ENCODE results near the gene GLRX3. TPM values are rescaled to one million over a fixed set of nuclear protein-coding genes. Genes with fewer than 3 reads are reported as not detected.

Gene GLRX3
- total RNA-seq, 2 donors from 2014 or later: 38.9 to 49.5 TPM

DNA sequence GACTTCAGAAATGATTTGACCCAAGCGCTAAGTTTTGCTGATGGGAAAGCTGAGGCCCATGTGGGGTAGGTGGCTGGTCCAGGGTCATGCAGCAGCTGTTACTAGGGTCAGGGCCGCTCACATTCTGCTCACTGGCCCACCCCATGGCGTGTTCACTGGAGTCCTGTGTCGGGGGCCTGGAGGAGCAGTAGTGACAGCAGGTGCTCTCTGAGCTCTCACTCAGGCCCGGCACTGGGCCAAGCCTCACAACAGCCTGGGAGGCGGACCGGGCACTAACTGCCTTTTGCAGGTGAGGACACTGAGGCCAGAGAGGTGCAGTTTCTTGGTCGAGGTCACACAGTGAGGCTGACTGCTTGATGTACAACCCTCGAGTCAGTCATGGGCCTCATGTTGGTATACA lies 82.7 kb downstream of the GLRX3 start:
- Histone ChIP-seq H3K27ac (no peak overlapping the region), H3K9me3 (no peaks in the 10 kb centered on the region), H3K4me3 (no peak overlapping the region), H3K4me1 (no peaks in the 10 kb centered on the region), H3K36me3 (no peaks in the 10 kb centered on the region), H3K27me3 (no peaks in the 10 kb centered on the region)
- TF ChIP-seq, protein P1, sequence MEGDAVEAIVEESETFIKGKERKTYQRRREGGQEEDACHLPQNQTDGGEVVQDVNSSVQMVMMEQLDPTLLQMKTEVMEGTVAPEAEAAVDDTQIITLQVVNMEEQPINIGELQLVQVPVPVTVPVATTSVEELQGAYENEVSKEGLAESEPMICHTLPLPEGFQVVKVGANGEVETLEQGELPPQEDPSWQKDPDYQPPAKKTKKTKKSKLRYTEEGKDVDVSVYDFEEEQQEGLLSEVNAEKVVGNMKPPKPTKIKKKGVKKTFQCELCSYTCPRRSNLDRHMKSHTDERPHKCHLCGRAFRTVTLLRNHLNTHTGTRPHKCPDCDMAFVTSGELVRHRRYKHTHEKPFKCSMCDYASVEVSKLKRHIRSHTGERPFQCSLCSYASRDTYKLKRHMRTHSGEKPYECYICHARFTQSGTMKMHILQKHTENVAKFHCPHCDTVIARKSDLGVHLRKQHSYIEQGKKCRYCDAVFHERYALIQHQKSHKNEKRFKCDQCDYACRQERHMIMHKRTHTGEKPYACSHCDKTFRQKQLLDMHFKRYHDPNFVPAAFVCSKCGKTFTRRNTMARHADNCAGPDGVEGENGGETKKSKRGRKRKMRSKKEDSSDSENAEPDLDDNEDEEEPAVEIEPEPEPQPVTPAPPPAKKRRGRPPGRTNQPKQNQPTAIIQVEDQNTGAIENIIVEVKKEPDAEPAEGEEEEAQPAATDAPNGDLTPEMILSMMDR (IDR thresholded peaks at IDR 0.05): no peak
- no peak for DNase-seq (ENCODE audit: low spot score)

DNA sequence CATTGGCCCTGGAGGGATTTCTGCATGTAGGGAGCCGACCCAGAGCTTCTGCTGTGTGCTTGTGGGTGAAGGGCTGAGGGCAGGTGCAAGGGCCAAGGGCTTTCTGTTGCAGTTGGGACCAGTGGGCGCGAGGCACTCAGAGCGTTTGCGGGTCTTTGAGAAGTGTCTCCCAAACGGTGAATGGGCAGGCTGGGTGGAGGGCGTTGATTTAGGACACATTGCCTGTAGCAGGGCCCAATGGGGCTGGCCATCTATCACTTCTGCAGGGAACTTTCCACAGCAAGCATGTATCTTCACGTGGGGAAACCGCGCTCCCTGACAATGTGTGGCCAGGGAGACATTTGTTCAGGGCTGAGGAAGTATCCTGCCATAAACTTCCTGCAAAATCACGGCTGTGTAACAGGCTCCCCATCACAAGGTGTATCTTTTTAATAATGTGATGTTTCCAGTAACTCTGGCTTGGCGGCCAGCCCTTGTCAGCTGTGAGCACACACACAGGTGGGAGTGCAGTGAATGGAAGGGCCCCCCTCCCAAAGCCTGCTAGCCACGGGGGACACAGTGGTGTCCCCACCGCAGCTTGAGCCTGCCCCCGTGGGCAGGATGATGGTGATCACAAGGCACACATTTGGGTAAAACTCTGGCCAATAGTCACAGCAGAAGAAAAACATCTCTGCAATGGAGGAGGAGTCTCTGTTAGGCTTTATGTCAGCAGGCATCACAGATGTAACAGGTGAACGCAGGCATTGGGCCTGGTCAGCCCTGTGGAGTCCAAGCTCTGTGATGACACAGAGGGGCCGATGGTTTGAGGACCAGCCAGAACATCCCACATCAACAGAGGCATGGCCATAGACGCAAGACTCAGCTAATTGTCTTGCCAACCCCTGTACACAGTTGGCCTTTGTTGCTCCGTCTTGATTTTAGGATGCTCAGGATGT lies 84.3 kb downstream of the GLRX3 start:
- TF ChIP-seq, protein P1 (IDR thresholded peaks at IDR 0.05): no peak

DNA sequence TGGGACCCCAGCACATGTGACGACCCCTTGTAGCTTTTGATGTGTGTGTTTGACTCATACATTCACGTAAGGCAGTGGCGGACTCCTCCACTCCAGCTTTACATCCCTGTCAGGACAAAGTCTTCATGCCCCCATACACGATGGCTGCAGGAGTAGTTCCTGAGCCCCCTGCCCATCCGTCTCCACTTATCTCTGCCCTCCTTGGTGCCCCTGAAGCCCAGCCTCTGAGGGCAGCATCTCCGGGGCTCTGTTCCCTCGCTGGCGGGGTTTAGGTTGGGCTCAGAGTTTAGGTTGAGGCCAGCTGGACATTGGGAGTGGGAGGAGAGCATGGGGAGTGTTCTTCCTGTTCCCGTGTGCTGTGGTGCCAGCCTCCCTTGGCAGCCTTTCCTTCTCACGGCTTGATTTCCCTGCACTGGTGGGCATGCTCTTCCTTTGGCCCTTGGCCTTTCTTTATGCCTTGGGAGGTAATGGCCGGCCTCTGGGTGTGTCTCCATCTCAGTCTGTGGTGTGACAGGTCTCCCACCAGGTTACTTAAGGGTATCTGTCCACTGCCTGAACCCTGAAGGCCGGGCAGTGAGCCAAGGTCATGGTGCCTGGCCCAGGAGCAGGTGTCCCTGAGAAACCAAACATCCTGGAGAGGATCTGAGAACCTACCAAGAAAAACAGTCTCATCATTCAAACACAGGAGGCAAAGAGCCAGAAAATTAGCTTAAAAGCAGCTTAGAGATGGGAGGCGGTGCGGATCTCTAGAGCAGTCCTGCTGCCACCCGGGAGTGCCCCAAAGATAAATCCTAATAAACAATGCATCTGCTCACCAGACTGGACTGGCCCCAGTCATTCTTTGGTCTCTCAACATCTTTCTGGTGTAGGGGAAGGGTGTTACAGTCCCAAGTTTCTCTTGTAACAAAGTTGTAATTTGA lies 85.5 kb downstream of the GLRX3 start:
- DNase-seq (ENCODE audit: low spot score): no peak
- TF ChIP-seq, protein P1 (IDR thresholded peaks at IDR 0.05): no peak
- Histone ChIP-seq H3K9me3 (peaks cover 0 to under 1% of the 10 kb centered on the region in 2 donors), H3K36me3 (no peaks in the 10 kb centered on the region), H3K27me3 (no peaks in the 10 kb centered on the region), H3K4me3 (no peak overlapping the region), H3K4me1 (no peaks in the 10 kb centered on the region), H3K27ac (no peak overlapping the region)

More for the DNA sequence above, 84.3 kb downstream of the GLRX3 start:
- H3K4me1 ChIP-seq: no peaks in the 10 kb centered on the region
- no peak for DNase-seq (ENCODE audit: low spot score)
- H3K36me3 ChIP-seq: no peaks in the 10 kb centered on the region
- no peak overlapping the region for H3K4me3 ChIP-seq
- no peaks in the 10 kb centered on the region for H3K27me3 ChIP-seq
- H3K27ac ChIP-seq: no peak overlapping the region
- H3K9me3 ChIP-seq: no peaks in the 10 kb centered on the region

DNA sequence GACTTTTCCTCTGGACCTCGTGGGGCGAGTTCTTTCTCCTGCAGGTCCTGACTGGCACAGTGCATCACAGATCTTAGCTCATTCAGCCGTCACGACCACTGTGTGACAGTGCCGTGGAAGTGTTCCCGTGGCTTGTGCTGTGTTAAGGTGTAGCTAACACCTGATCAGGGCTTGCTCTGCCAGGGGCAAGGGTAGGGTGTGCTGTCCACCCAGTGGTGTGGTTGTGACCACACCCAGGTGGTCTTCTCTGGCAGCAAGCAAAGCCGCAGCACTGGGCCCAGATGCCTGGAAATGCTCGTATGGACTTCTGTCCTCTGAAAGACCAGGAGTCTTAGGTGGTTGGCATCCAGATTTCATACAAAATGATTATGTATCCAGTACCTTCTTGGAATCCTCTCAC lies 86.2 kb downstream of the GLRX3 start:
- H3K36me3 ChIP-seq: no peaks in the 10 kb centered on the region
- no peaks in the 10 kb centered on the region for H3K4me1 ChIP-seq
- no peak overlapping the region for H3K4me3 ChIP-seq
- H3K27ac ChIP-seq: no peak overlapping the region
- peaks cover 0 to 7% of the 10 kb centered on the region in 2 donors for H3K9me3 ChIP-seq
- DNase-seq (ENCODE audit: low spot score): no peak
- no peaks in the 10 kb centered on the region for H3K27me3 ChIP-seq
- TF ChIP-seq, protein P1 (IDR thresholded peaks at IDR 0.05): no peak

DNA sequence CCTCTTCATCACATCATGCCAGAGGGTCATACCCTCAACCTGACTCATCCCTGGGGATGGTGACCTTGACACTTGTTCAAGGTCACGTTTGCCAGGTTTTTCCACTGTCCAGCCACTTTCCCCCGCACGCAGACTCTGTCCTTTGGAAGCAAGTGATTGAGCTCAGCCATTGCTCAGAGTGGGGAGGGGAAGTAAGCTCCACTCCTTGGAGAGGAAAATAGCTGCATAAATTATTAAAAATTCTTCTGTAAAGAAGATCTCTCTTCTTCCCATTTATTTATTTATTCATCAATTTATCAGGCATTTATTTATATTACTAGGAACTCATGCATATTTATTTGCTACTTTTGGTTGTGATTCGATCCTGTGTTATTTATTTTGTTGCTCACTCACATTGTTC lies 88.0 kb downstream of the GLRX3 start:
- TF ChIP-seq, protein P1 (IDR thresholded peaks at IDR 0.05): no peak
- Histone ChIP-seq H3K36me3 (no peaks in the 10 kb centered on the region), H3K4me3 (no peak overlapping the region), H3K4me1 (no peaks in the 10 kb centered on the region), H3K9me3 (peaks cover 0 to 14% of the 10 kb centered on the region in 2 donors), H3K27ac (no peak overlapping the region), H3K27me3 (no peaks in the 10 kb centered on the region)
- no peak for DNase-seq (ENCODE audit: low spot score)
